NCI-H82 (cell line): Measurements from ENCODE around the gene LHPP.

Source experiments
- DNase-seq: peaks from one replicate; lab custom pipeline; 2025; lab: John Stamatoyannopoulos, UW

LHPP gene

DNA sequence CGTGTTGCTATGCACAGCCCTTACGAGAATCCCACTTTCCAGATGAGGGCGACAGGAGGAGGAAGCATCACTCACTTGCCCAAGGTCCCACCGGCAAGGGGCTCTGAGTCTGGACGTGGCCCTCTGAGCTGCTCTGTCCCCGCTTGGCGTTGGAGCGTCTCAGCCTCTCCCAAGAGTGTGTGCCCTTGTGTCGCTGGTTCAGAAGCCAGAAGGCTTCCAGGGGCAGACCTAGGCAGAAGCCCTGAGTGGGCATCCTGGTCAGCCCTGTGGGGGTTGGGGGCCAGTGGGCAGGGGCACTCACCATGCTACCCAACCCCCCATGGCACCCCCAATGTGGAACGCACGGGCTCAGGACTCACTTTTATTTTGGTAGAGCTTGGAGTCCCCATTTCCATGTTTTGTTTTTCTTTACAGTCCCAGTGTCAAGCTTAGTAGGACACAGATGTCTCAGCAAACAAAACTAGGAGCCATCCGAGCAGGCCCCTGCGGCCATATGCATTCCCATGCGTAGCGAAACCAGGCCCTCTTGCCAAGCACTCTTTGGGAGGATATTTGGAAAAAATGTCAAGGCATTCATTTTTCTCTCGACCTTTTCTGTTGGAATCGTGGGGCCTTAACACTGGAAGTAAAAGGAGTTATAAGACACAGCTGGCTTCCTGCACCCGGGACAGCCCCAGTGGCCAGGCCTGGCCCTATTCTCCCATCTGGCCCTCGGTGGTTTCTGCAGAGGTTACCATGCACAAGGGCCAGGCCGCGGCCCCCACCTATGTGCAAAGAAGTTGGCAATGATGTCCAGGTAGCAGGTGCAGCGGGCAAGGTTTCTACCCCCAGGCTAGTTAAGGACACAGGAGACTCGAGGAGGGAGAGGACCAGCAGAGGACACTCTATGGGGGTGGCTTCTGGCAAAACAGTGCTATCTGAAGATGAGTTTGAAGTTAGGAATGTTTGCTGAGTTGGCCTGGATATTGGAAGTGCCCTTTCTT, 97.0 kb downstream of the LHPP start:
- no peak for DNase-seq

- DNase-seq: no peak
Observed at GRCh38 chr10:124559372-124560132, 97.9 kb downstream of the LHPP start.

DNA sequence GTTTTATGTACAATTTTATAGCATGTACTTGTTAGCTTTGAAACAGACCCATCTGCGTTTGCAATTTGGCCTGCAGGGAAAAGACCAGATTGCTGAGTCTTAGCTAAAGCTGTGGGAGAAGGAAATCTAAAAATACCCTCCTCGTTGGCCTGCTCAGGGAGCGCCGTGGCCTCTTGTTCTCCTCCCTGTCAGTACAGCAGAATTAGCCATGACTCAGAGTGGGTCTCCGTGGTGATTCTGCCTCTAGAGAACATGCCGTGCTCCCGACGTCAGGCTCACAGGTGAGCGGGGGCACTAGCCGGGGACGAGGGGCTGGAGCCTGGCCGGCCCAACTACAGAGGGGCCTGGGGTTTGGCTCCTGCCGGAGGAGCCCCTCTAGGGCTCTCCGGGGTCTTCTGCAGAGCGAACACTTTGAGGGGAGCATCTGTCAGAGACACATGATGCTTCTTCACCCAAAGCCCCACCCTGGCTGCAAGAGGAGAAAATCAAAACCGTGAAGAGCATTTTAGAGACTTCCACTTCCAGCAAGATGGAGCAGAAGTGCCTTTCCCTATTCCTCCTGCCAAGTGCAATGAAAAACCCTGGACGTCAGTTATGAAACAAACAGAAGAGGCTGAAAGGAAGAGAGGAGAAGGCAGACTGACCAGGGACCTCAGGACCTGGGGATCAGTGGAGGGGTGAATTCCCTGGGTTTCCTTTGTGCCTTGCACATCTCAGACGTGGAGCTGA, 98.9 kb downstream of the LHPP start:
- DNase-seq: no peak

- DNase-seq: no peak
Observed at GRCh38 chr10:124561206-124561605, 99.6 kb downstream of the LHPP start.

DNA sequence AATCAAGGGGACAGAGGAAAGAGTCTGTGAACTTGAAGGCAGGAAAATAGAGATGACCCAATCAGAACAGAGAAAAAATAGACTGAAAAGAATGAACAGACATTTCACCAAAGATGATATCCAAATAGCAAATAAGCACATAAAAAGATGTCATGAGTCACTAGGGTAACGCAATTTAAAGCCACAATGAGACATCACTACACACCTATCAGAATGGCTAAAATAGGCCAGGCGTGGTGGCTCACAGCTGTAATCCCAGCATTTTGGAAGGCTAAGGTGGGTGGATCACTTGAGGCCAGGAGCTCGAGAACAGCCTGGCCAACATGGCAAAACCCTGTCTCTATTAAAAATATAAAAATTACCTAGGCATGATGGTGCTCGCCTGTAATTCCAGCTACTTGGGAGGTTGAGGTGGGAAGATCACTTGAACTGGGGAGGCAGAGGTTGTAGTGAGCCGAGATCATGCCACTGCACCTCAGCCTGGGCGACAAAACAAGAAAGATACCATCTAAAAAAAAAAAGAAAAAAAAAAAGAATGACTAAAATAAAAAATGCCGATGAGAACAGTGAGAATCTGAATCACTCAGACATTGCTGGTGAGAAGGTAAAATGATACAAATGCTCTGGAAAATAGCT, 100.9 kb downstream of the LHPP start:
- no peak for DNase-seq

- peak; percentile 4 for DNase-seq
Observed at GRCh38 chr10:124563320-124564040, 101.9 kb downstream of the LHPP start.

- no peak for DNase-seq
Observed at GRCh38 chr10:124564881-124565280, 103.3 kb downstream of the LHPP start.

DNA sequence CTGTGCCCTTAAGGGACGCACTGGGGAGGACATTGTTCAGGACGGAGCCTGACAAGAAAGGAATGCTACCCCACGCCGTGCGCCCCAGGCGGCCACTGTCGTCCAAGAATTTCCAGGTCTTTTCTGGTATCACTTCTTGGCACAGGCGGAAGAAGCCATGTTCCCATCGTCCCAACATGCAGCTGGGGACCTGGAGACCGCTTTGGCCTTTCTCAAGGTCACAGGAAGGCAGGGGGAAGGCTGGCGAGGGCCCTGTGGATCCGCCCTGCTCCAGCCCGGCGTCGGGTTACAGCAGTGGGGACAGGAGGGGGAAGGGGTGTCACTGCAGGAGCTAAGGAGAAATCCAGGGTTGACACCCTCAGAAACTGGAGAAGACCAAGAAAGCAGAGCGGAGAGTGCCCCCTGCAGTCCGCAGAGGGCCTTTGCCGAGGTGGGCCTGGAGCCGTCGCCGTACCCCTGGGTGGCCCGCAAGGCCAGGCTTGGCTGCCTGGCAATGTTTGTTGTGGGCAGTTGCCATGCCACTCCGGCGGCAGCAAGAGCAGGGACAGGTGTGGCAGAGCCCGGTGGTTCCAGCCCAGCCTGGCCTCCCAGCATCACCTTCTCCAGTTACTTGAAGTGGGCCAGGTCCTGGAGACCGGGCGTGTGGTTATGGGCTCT, 104.1 kb downstream of the LHPP start:
- DNase-seq: peak; percentile 40

GRCh38 chr10:124566222-124566888, 104.7 kb downstream of the LHPP start:
- DNase-seq: no peak

- DNase-seq: no peak
Observed at GRCh38 chr10:124566981-124567835, 105.6 kb downstream of the LHPP start.

DNA sequence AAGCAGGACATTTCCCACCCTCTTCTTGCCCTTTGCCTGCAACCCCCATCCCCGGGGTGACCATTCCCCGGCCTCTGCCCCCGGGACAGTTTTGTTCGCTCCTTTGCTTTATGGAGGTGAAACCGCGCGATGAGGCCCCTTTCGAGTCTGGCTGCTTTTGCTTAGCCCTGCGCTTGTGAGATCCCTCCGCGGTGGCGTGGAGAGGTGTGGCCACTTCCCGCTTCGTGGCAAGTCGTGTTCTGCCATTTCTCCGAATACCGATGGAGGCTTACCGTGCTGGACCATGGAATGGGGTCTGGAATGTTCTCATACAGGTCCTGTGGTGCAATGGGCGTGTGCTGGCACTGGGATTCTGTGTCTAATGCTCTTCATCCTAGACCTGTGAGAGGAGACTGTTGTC, 106.7 kb downstream of the LHPP start:
- no peak for DNase-seq

- no peak for DNase-seq
Observed at GRCh38 chr10:124568848-124569622, 107.4 kb downstream of the LHPP start.

DNA sequence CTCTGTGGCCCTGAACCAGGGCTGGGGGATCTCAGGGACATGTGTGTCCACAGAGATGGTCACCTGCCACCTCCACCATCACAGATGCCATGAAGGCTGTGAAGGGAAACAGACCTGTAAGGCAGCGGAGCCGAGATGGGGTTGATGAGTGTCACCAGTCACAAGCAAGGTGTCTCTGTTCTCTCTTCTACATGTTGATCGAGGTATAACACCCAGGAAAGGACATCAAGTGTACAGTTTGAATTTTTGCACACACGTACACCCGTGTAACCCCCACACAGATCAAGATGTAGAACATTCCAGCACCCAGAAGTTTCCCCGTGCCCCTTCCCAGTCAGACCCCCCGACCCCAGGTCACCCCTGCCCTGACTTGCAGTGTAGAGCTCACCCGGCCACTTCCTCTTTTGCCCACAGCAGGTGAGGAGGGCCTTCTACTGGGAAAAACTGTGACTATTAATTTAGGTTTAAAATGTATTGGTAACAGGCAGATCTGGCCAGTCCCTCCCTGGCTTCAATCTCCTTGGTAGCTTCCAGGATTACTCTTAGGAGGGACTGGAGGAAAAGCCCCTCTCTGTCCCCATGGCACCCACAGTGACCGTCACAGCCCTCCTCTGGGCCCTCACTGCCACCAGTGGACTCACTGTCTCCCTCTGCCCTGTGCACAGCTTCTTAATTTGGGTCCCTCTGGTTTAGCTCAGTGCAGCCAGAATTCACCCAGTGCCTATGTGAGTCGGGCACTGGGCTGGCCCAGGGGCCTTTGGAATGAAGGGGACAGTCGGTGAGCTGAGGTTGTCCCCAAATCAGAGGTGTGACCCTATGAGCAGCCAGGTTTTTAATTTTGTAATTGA, 108.2 kb downstream of the LHPP start:
- DNase-seq: no peak

DNA sequence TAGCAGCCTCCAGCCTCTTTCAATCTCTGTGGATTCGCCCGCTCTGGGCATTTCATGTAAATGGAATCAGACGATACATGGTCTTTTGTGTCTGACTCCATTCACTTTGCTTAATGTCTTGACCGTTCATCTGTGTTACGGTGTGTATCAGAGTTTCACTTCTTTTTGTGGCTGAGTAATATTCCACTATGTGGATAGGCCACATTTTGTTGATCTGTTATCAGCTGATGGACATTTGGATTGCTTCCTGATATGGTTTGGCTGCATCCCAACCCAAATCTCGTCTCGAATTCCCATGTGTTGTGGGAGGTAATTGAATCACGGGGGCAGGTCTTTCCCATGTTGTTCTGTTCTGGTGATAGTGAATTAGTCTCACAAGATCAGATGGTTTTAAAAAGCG, 109.0 kb downstream of the LHPP start:
- no peak for DNase-seq

DNA sequence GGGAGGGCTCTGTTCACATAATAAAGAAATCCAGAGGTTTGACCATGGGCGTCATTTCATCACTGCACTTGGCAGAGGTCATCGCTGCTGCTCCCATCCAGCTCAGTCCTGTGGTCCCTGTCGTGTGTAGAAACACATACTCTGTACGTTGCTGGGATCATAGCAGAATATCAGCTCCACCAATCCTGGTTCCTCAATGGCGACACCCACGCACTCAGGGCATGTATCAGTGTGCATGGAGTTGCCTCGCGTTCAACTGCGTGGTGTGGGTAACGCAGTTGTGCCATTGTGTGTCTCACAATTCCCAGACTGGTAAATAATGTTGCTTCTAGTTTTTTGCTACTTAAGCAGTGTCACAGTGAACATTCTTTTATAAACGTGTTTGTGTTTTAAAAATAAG, 111.1 kb downstream of the LHPP start:
- DNase-seq: no peak

DNA sequence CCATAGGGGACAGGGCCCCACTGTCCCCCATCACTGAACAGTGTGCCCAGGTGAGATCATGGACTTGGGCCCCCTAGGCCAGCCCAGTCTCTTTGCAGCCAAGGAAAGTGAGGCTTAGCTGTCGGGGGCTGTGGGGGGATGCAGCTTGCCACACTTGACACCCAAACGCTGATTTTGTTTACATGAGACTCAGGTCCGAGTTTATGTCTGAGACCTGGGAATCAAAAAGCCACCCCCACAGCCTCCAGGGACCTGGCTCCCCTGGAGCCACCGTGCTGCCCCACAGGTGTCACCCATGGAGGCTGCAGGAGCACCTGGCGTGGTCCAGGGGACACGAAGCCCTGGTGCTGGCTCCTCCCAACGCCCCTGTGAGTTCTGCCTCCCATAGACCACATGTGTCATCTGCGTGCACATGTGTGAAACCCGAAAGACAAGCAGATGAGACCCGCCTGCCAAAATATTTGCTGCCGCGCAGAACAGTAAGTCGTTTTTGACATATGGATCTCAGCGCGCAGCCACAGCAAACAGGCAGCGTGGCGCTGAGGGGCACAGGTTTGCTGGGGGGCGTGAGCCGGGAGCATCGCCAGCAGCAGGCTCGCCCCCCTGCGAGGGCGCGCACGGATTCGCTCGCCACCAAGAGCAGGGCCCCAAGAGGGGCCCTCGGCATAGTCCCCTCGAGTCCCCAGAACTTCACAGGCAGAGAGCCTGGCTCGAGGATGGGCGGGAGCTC, 112.3 kb downstream of the LHPP start:
- no peak for DNase-seq
